GM10266 (cell line): ENCODE results near the gene AK4.

Experiments used
- DNase-seq: peaks from one replicate; pipeline ENCODE4 v3.0.0; 2012; ENCODE audit errors: extremely low spot score
- TF ChIP-seq, protein P1 (sequence below): IDR thresholded peaks from 2 replicates; pipeline ENCODE4 v1.5.1; 2012; ENCODE audit warnings: mild to moderate bottlenecking, low read depth; ENCODE audit not compliant: control insufficient read depth, insufficient read depth; ENCODE audit errors: missing control alignments

The AK4 gene

DNA sequence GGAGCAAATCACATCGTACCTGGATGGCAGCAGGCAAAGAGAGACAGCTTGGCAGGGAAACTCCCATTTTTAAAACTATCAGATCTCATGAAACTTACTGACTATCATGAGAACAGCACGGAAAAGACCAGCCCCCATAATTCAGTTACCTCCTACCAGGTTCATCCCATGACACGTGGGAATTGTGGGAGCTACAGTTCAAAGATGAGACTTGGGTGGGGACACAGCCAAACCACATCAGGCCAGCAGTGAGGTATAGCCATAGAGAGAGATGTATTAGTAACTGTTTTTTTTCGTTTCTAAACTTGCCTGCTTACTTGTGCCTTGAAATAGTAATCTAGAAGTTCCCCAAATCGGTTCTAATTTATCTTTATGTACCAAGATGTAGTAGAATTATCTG, 48.9 kb downstream of the AK4 start:
- TF ChIP-seq, protein P1, sequence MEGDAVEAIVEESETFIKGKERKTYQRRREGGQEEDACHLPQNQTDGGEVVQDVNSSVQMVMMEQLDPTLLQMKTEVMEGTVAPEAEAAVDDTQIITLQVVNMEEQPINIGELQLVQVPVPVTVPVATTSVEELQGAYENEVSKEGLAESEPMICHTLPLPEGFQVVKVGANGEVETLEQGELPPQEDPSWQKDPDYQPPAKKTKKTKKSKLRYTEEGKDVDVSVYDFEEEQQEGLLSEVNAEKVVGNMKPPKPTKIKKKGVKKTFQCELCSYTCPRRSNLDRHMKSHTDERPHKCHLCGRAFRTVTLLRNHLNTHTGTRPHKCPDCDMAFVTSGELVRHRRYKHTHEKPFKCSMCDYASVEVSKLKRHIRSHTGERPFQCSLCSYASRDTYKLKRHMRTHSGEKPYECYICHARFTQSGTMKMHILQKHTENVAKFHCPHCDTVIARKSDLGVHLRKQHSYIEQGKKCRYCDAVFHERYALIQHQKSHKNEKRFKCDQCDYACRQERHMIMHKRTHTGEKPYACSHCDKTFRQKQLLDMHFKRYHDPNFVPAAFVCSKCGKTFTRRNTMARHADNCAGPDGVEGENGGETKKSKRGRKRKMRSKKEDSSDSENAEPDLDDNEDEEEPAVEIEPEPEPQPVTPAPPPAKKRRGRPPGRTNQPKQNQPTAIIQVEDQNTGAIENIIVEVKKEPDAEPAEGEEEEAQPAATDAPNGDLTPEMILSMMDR, result no peak
- DNase-seq, result no peak

DNA sequence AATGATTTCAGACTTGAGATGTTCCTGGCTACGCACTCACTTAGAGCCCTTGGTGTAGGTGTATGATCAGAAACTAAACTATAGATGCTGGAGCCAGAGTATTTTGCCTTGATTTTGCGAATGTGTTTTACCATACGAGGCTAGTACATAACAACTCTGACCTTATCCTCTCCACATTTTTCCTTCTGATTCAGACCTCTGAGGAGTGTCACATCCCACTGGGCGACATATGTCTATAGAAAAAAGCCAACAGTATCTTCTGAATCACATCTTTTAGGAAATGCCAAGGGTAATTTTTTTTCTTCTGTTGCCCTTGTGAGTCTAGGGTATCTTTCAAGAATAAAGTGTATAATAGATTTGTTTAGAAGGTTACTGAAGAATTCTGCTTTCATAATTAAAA, 49.6 kb downstream of the AK4 start:
- DNase-seq, result no peak
- TF ChIP-seq, protein P1, result no peak

DNA sequence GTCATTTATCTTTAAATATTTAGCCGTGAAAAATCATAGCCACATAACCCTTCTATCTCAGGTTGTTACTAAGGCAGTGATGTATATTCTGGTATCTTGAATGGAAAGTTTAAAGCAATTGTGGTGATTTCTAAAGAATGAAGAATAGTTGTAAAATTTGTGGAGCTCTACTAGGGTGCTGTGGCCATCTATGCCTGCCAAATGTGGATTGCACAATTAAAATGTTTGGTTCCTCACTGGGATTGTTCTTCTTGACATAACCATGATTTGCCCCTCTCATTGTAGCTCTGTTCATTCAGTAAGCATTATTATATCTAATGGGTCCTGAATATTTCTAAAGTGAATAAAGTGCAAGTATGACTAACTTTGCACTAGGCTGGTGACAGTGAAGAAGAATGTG, 50.1 kb downstream of the AK4 start:
- no peak for DNase-seq
- TF ChIP-seq, protein P1, result no peak

DNA sequence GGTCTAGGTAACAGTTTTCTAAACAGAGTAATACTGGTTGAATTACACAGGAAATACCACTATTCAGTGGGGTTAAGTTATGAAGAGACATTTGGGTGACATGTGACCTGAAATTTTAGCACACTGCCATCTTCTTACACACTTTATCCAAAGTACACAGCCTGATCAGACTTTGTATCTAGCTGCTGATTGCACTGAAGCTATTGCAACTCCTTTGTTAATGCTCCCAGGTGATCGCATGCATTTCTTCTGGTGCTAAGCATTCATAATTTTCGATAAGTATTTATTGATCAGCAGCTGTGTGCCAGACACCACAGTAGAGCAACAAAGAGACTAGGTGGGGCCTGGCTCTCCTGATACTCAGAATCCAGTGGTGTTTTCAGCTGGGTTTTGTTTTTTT, 52.4 kb downstream of the AK4 start:
- DNase-seq, result no peak
- TF ChIP-seq, protein P1, result no peak

DNA sequence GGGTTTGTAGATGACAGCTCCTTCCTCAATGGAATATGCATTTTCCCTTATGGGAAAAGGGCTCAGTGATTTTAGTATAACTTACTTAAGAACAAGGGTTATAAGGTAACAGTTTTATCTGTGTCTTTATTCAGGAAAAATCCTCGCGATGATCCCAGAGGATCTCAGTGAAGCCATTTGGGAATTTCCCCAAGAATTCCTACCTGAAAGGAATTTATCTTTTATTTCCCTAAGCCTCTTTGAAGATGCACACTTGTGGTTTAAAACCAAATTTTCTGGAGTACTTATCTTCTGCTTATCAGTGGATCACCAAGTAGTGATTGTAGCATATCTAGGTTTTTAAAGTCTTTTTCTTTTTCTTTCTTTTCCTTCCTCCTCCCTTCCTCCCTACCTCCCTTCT, 58.8 kb downstream of the AK4 start:
- TF ChIP-seq, protein P1, result no peak
- DNase-seq, result no peak

DNA sequence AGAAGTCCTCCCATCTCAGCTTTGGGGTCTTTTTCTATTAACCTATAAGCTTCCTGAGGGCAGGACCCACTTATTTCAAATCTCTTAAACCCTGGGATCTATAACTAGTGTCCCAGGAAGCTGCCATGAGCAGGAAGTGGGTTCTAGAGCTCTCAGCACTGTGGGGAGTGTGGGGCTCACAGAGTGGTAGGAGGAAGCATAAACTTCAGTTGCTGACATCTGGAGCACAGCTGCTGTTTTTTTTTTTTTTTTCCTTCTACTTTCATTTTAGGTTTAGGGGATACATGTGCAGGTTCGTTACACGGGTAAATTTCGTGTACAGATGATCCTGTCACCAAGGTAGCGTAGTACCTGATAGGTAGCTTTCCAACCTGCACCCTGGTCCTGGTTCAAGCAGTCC, 59.3 kb downstream of the AK4 start:
- TF ChIP-seq, protein P1, result no peak
- no peak for DNase-seq

DNA sequence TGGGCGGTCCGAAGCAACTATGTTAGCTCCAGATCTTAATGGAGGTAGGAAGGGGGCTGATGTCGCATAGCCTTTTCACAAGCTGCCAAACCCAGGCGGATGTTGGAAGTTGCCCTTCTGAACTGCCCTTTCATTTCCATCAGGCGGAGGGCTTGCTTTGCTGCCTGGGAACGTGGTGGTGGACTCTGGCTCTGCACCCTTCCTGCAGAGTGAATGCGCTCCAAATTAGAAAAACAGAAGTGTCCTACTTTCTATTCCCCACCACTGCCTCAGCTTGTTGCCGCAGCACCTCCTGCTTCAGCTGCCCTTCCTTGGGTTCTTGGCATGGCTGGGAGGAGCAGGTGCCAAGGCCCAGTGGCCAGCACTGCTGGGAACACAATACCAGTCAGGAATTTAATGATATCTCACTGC, 60.6 kb downstream of the AK4 start:
- TF ChIP-seq, protein P1, result no peak
- no peak for DNase-seq
